ENCODE data around the gene HEPACAM. TPM values are rescaled to one million over a fixed set of nuclear protein-coding genes. Genes with fewer than 3 reads are reported as not detected.

The HEPACAM gene
- total RNA-seq, 1 experiment from 2014 or later, result not detected

DNA sequence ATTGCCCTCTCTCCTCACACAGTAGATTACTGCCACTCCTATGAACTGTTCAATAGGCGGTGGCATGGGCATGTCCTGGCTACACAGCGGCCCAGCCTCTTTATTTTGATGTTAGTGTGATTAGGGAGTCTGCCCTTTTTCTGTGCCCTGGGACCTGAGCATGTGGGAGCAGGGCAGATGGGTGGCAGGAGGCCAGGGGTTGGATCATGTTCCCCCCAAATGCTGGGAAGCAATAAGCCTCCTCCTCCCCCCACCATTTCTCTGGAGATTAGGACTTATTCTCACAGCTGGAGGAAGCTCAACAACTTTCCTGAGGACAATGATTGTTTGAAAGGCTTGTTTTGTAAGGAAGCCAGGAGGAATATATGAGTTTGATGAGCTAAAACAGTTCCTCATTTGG, 15.9 kb downstream of the HEPACAM start:
- Histone ChIP-seq H3K23ac (ENCODE audit: insufficient read length, low read depth, low read length) (no peak overlapping the region), H4K20me1 (ENCODE audit: control insufficient read depth, insufficient read depth, insufficient read length) (no peaks in the 10 kb centered on the region), H3K4me2 (ENCODE audit: insufficient read depth, insufficient read length, low read length) (no peak overlapping the region), H3K27ac (ENCODE audit: insufficient read length, low read depth, low read length) (no peak overlapping the region), H3K79me2 (ENCODE audit: insufficient read depth, low read length) (no peaks in the 10 kb centered on the region), H3K79me1 (ENCODE audit: insufficient read depth, low read depth, low read length, poor library complexity, severe bottlenecking) (no peaks in the 10 kb centered on the region), H3K4ac (ENCODE audit: low read depth, low read length) (no peak overlapping the region), H2AFZ (ENCODE audit: low read length) (no peak overlapping the region), H3K4me1 (ENCODE audit: insufficient read depth, low read length) (no peaks in the 10 kb centered on the region), H2AK5ac (ENCODE audit: insufficient read length, low read length) (no peak overlapping the region), H2BK12ac (ENCODE audit: insufficient read length, low read depth, low read length) (no peak overlapping the region), H3T11ph (ENCODE audit: low read length) (no peak overlapping the region), H4K5ac (ENCODE audit: insufficient read length, low read depth, low read length) (no peak overlapping the region), H2BK5ac (ENCODE audit: insufficient read length, low read length) (no peak overlapping the region), H3K27me3 (ENCODE audit: insufficient read depth, low read length) (peaks cover 17% of the 10 kb centered on the region; the same call in 1 of the 2 replicates), H3K56ac (ENCODE audit: insufficient read length, low read depth, low read length) (no peak overlapping the region), H2BK20ac (ENCODE audit: low read depth, low read length, poor library complexity, severe bottlenecking) (no peak overlapping the region), H4K91ac (ENCODE audit: insufficient read length, low read depth, low read length) (no peak overlapping the region), H3K18ac (ENCODE audit: insufficient read length, low read depth, low read length) (no peak overlapping the region), H3K9me3 (ENCODE audit: control insufficient read depth, low read depth, low read length) (no peaks in the 10 kb centered on the region), H3K14ac (ENCODE audit: insufficient read depth, low read length) (no peak overlapping the region), H3K23me2 (ENCODE audit: insufficient read length, low read depth, low read length, poor library complexity, severe bottlenecking) (no peaks in the 10 kb centered on the region), H2BK15ac (ENCODE audit: low read depth, low read length) (no peak overlapping the region), H3K9ac (ENCODE audit: extremely low read depth, insufficient read length, low read length) (no peak overlapping the region), H2BK120ac (ENCODE audit: low read depth, low read length, poor library complexity, severe bottlenecking) (no peak overlapping the region), H4K8ac (replicated peaks; ENCODE audit: insufficient read length, low read depth, low read length) (no peak overlapping the region)
- TF ChIP-seq, protein P1, sequence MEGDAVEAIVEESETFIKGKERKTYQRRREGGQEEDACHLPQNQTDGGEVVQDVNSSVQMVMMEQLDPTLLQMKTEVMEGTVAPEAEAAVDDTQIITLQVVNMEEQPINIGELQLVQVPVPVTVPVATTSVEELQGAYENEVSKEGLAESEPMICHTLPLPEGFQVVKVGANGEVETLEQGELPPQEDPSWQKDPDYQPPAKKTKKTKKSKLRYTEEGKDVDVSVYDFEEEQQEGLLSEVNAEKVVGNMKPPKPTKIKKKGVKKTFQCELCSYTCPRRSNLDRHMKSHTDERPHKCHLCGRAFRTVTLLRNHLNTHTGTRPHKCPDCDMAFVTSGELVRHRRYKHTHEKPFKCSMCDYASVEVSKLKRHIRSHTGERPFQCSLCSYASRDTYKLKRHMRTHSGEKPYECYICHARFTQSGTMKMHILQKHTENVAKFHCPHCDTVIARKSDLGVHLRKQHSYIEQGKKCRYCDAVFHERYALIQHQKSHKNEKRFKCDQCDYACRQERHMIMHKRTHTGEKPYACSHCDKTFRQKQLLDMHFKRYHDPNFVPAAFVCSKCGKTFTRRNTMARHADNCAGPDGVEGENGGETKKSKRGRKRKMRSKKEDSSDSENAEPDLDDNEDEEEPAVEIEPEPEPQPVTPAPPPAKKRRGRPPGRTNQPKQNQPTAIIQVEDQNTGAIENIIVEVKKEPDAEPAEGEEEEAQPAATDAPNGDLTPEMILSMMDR (conservative IDR thresholded peaks at IDR 0.05), result no peak
- no peak for DNase-seq
- Mint-ChIP-seq H3K9me3 (peaks cover 0 to 9% of the 10 kb centered on the region in 2 experiments; a peak in 2 of 5 replicates), H3K4me3 (no peak overlapping the region; a peak in 1 of 5 replicates), H3K27ac (no peak overlapping the region), H3K4me1 (peaks cover 0 to 3% of the 10 kb centered on the region in 2 experiments; a peak in 2 of 4 replicates), H3K27me3 (ENCODE audit: low read depth) (peaks cover 87% of the 10 kb centered on the region), H3K36me3 (ENCODE audit: insufficient read depth in 1 of 3, low read depth in 3 of 3) (no peaks in the 10 kb centered on the region; a peak in 1 of 7 replicates)
- no CpG with 5 or more reads among the region's 2 CpGs for WGBS (ENCODE audit: extremely low coverage, insufficient read length, low lambda C conversion rate)

All from H9 (cell line).